ENCODE results near the gene KLF3. TPM values are rescaled to one million over a fixed set of nuclear protein-coding genes. Genes with fewer than 3 reads are reported as not detected.

KLF3 gene
- total RNA-seq, 1 experiment from 2014 or later: 14.6 TPM

GRCh38 chr4:38659346-38659745 is 4.7 kb upstream of the KLF3 start:
- H3K79me2 ChIP-seq (ENCODE audit: low read length): peaks cover 11% of the 10 kb centered on the region
- intact Hi-C loops (cut with micrococcal nuclease): no loop called here
- no TSS peak for BruUV-seq (replicated peaks)
- H3K9ac ChIP-seq (ENCODE audit: low read length): no peak overlapping the region
- H3K27ac ChIP-seq (ENCODE audit: low read length): no peak overlapping the region
- no peaks in the 10 kb centered on the region for H3F3A ChIP-seq (ENCODE audit: low read length, unreplicated experiment)
- H2AFZ ChIP-seq (ENCODE audit: low read length): no peak overlapping the region
- ChIA-PET POLR2A (ENCODE audit: unreplicated experiment) (no interaction called here), CTCF (no interaction called here)
- no peaks in the 10 kb centered on the region for H3K4me1 ChIP-seq (ENCODE audit: insufficient read depth, low read length)
- TF ChIP-seq EZH2phosphoT487 (IDR thresholded peaks at IDR 0.05; ENCODE audit: borderline replicate concordance, low read length): no peak
- TF ChIP-seq CTCF (conservative IDR thresholded peaks at IDR 0.05; ENCODE audit: low read depth, low read length): no peak
- TF ChIP-seq EZH2 (IDR thresholded peaks at IDR 0.05; ENCODE audit: low read length, unreplicated experiment): no peak
- no peak overlapping the region for H3K4me2 ChIP-seq (ENCODE audit: low read length)
- no peaks in the 10 kb centered on the region for H3K27me3 ChIP-seq (ENCODE audit: low read length)
- no peaks in the 10 kb centered on the region for H3K9me3 ChIP-seq (ENCODE audit: low read length)
- ATAC-seq: no peak
- H4K20me1 ChIP-seq (ENCODE audit: low read length): no peaks in the 10 kb centered on the region
- H3K4me3 ChIP-seq (ENCODE audit: low read length): no peak overlapping the region
- DNase-seq: no peak
- H3K36me3 ChIP-seq (ENCODE audit: low read depth, low read length): no peaks in the 10 kb centered on the region
- H3K9me2 ChIP-seq (replicated peaks; ENCODE audit: low read length): no peaks in the 10 kb centered on the region

- Histone ChIP-seq H3K9me3 (ENCODE audit: low read length) (no peaks in the 10 kb centered on the region), H3F3A (ENCODE audit: low read length, unreplicated experiment) (no peaks in the 10 kb centered on the region), H3K27ac (ENCODE audit: low read length) (no peak overlapping the region), H3K79me2 (ENCODE audit: low read length) (peaks cover 24% of the 10 kb centered on the region), H3K36me3 (ENCODE audit: low read depth, low read length) (no peaks in the 10 kb centered on the region), H3K9me2 (replicated peaks; ENCODE audit: low read length) (no peaks in the 10 kb centered on the region), H3K4me1 (ENCODE audit: insufficient read depth, low read length) (no peaks in the 10 kb centered on the region), H3K9ac (ENCODE audit: low read length) (no peak overlapping the region), H3K4me2 (ENCODE audit: low read length) (no peak overlapping the region), H4K20me1 (ENCODE audit: low read length) (no peaks in the 10 kb centered on the region), H3K27me3 (ENCODE audit: low read length) (no peaks in the 10 kb centered on the region), H2AFZ (ENCODE audit: low read length) (no peak overlapping the region), H3K4me3 (ENCODE audit: low read length) (no peak overlapping the region)
- BruUV-seq (replicated peaks): no TSS peak
- TF ChIP-seq CTCF (conservative IDR thresholded peaks at IDR 0.05; ENCODE audit: low read depth, low read length) (no peak), EZH2 (IDR thresholded peaks at IDR 0.05; ENCODE audit: low read length, unreplicated experiment) (no peak), EZH2phosphoT487 (IDR thresholded peaks at IDR 0.05; ENCODE audit: borderline replicate concordance, low read length) (no peak)
- POLR2A ChIA-PET (ENCODE audit: unreplicated experiment): no interaction called here
- intact Hi-C loops (cut with micrococcal nuclease): loop anchor here (10.0 kb wide), 1 partner anchor 96 kb away; no protein-coding TSS in a partner anchor
- ATAC-seq (no peak), DNase-seq (no peak)
- CTCF ChIA-PET: no interaction called here
These were observed 3.2 kb upstream of the KLF3 start for GRCh38 chr4:38660838-38661237.

- no peak overlapping the region for H3K4me2 ChIP-seq (ENCODE audit: low read length)
- ATAC-seq (no peak), DNase-seq (no peak)
- POLR2A ChIA-PET (ENCODE audit: unreplicated experiment): no interaction called here
- intact Hi-C loops (cut with micrococcal nuclease): loop anchor here (10.0 kb wide), 1 partner anchor 97 kb away; no protein-coding TSS in a partner anchor
- no peaks in the 10 kb centered on the region for H4K20me1 ChIP-seq (ENCODE audit: low read length)
- no peaks in the 10 kb centered on the region for H3F3A ChIP-seq (ENCODE audit: low read length, unreplicated experiment)
- H3K9me3 ChIP-seq (ENCODE audit: low read length): no peaks in the 10 kb centered on the region
- no peaks in the 10 kb centered on the region for H3K36me3 ChIP-seq (ENCODE audit: low read depth, low read length)
- CTCF ChIA-PET: no interaction called here
- 0 out of 2 replicates have a peak, but pooled peaks cover 3% of the 10 kb centered on the region for H3K4me1 ChIP-seq (ENCODE audit: insufficient read depth, low read length)
- no peaks in the 10 kb centered on the region for H3K27me3 ChIP-seq (ENCODE audit: low read length)
- TF ChIP-seq CTCF (conservative IDR thresholded peaks at IDR 0.05; ENCODE audit: low read depth, low read length) (no peak), EZH2 (IDR thresholded peaks at IDR 0.05; ENCODE audit: low read length, unreplicated experiment) (no peak), EZH2phosphoT487 (IDR thresholded peaks at IDR 0.05; ENCODE audit: borderline replicate concordance, low read length) (no peak)
- H2AFZ ChIP-seq (ENCODE audit: low read length): no peak overlapping the region
- no TSS peak for BruUV-seq (replicated peaks)
- peaks cover 30% of the 10 kb centered on the region for H3K79me2 ChIP-seq (ENCODE audit: low read length)
- no peak overlapping the region for H3K9ac ChIP-seq (ENCODE audit: low read length)
- no peaks in the 10 kb centered on the region for H3K9me2 ChIP-seq (replicated peaks; ENCODE audit: low read length)
- no peak overlapping the region for H3K27ac ChIP-seq (ENCODE audit: low read length)
- no peak overlapping the region for H3K4me3 ChIP-seq (ENCODE audit: low read length)
These were observed 2.6 kb upstream of the KLF3 start for GRCh38 chr4:38661371-38661770.
